HG02884 (cell line): ENCODE results near the gene CES2.
"Not testable (repeated sequence)": the region's sequence is repeated elsewhere in the genome, so short reads cannot be mapped to it uniquely, and the experiment has no call there.

Experiments used
- ATAC-seq: cut with Tn5 transposase; IDR thresholded peaks from one replicate; pipeline ENCODE4 v1.9.1; 2021; ENCODE audit warnings: mild to moderate bottlenecking, moderate library complexity; ENCODE audit not compliant: unreplicated experiment

CES2 gene

GRCh38 chr16:66975302-66975893 lies 40.1 kb downstream of the CES2 start:
- ATAC-seq, result no peak

GRCh38 chr16:66976746-66977145 lies 41.4 kb downstream of the CES2 start:
- ATAC-seq, result no peak

GRCh38 chr16:66977341-66978113 lies 42.2 kb downstream of the CES2 start:
- peak; percentile 70 for ATAC-seq

- ATAC-seq, result no peak
Measured at GRCh38 chr16:66979011-66979717, 43.8 kb downstream of the CES2 start.

- ATAC-seq, result no peak
Measured at GRCh38 chr16:66983033-66983432, 47.7 kb downstream of the CES2 start.

- no peak for ATAC-seq
Measured at GRCh38 chr16:66984892-66985311, 49.6 kb downstream of the CES2 start.

- no peak for ATAC-seq
Measured at GRCh38 chr16:66986559-66986958, 51.2 kb downstream of the CES2 start.

- no peak for ATAC-seq
Measured at GRCh38 chr16:66988197-66988788, 53.0 kb downstream of the CES2 start, which contains the start of gene CES4A. TSS of gene CES4A (plus strand) at chr16:66988589. CDS start at chr16:66988773, 184 bp downstream.

GRCh38 chr16:66991545-66992077 lies 56.3 kb downstream of the CES2 start:
- no peak for ATAC-seq

- not testable (repeated sequence) for ATAC-seq
Measured at GRCh38 chr16:66993558-66993957, 58.2 kb downstream of the CES2 start.
